HEK293T (cell line): ENCODE data around the gene FAM53B.

Source experiments
- ARNT ChIP-seq: fragments of 450-650 bp; IDR thresholded peaks from 2 replicates; pipeline ENCODE4 v1.6.1; 2017; ENCODE audit warnings: mild to moderate bottlenecking
- BHLHE40 ChIP-seq: fragments of 450-650 bp; IDR thresholded peaks from 2 replicates; pipeline ENCODE4 v1.6.1; 2016; ENCODE audit warnings: mild to moderate bottlenecking, moderate library complexity, borderline replicate concordance
- FOXA1 ChIP-seq: fragments of 450-650 bp; IDR thresholded peaks from 2 replicates; pipeline ENCODE4 v1.6.1; 2016; ENCODE audit warnings: mild to moderate bottlenecking
- L3MBTL2 ChIP-seq: fragments of 450-650 bp; conservative IDR thresholded peaks from 2 replicates; pipeline ENCODE4 v1.6.1; 2016; ENCODE audit warnings: mild to moderate bottlenecking
- PKNOX1 ChIP-seq: fragments of 450-650 bp; IDR thresholded peaks from 2 replicates; pipeline ENCODE4 v1.6.1; 2016
- SP1 ChIP-seq: fragments of 450-650 bp; IDR thresholded peaks from 2 replicates; pipeline ENCODE4 v1.6.1; 2017
- TARDBP ChIP-seq: fragments of 450-650 bp; IDR thresholded peaks from 2 replicates; pipeline ENCODE4 v1.6.1; 2016
- ZNF384 ChIP-seq: fragments of 450-650 bp; IDR thresholded peaks from 2 replicates; pipeline ENCODE4 v1.6.1; 2016

DNA sequence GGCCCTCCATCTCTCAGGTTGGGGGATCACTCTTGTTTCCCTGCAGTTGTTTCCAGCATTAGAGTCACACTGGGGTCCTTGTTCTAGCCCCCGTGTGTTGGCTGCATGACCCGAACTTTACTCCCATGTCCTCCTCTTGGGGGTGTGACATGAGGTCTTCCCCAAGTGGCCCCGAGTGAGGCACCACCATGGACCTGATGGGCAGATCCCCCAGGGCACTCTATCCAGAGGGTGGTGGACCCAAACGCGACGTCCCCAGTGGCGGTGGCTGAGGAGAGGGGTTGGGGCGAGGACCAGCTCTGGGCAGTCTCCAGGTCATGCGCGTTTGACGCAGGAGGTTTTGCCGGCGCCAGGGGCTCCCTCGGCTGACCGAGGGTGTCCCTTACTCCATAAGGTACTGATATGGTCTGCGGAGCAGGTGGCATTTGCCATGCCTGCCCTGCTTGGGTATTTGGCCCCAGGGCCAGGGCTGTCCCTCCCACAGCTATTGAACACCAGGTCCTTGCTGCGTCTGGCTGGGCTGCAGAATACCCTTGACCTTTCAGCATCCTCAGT, 150.7 kb downstream of the FAM53B start:
- no peak for TF ChIP-seq ARNT
- no peak for TF ChIP-seq SP1
- no peak for TF ChIP-seq FOXA1
- no peak for TF ChIP-seq PKNOX1
- TF ChIP-seq TARDBP, result no peak
- no peak for TF ChIP-seq BHLHE40
- TF ChIP-seq ZNF384, result no peak
- no peak for TF ChIP-seq L3MBTL2
